Erythroblast (primary cell): ENCODE measurements around the gene POR.

ENCODE experiments used
- GATA1 ChIP-seq: IDR thresholded peaks from 2 replicates; pipeline ENCODE4 v1.6.1; 2011; ENCODE audit warnings: low read depth, mild to moderate bottlenecking, control low read depth, low read length, moderate library complexity
- POLR2A ChIP-seq: IDR thresholded peaks from 2 replicates; pipeline ENCODE4 v1.6.1; 2011; ENCODE audit warnings: mild to moderate bottlenecking, low read length

GRCh38 chr7:75905785-75906604 is 9.0 kb upstream of the POR start:
- TF ChIP-seq POLR2A = no peak
- no peak for TF ChIP-seq GATA1
